Measurements from ENCODE around the gene FABP3. TPM values are rescaled to one million over a fixed set of nuclear protein-coding genes. Genes with fewer than 3 reads are reported as not detected.
"Not testable (repeated sequence)": the region's sequence is repeated elsewhere in the genome, so short reads cannot be mapped to it uniquely, and the experiment has no call there.

Gene FABP3
- total RNA-seq, 1 donor from 2014 or later: 15.9 TPM

GRCh38 chr1:31398246-31398645, 25.4 kb upstream of the FABP3 start:
- DNase-seq (ENCODE audit: low spot score): no peak

GRCh38 chr1:31397360-31398095, 24.7 kb upstream of the FABP3 start:
- no peak for DNase-seq (ENCODE audit: low spot score)

- DNase-seq (ENCODE audit: low spot score): no peak
These were observed 23.9 kb upstream of the FABP3 start for GRCh38 chr1:31396633-31397351.

GRCh38 chr1:31394584-31395193, 21.8 kb upstream of the FABP3 start:
- peak; percentile 90 for DNase-seq (ENCODE audit: low spot score)

- DNase-seq (ENCODE audit: low spot score): no peak
These were observed 20.6 kb upstream of the FABP3 start for GRCh38 chr1:31393463-31393862.

GRCh38 chr1:31390071-31390470, 17.2 kb upstream of the FABP3 start:
- peak; percentile 84 for DNase-seq (ENCODE audit: low spot score)

- no peak for DNase-seq (ENCODE audit: low spot score)
These were observed 16.7 kb upstream of the FABP3 start for GRCh38 chr1:31389616-31390015.

GRCh38 chr1:31387612-31388011, 14.7 kb upstream of the FABP3 start:
- no peak for DNase-seq (ENCODE audit: low spot score)

- DNase-seq (ENCODE audit: low spot score): not testable (repeated sequence)
These were observed 13.8 kb upstream of the FABP3 start for GRCh38 chr1:31386576-31387243.

GRCh38 chr1:31383967-31384366, 11.1 kb upstream of the FABP3 start:
- DNase-seq (ENCODE audit: low spot score): no peak

- no peak for DNase-seq (ENCODE audit: low spot score)
These were observed 9.6 kb upstream of the FABP3 start for GRCh38 chr1:31382379-31382989.

- peak; percentile 65 for DNase-seq (ENCODE audit: low spot score)
These were observed 8.8 kb upstream of the FABP3 start for GRCh38 chr1:31381394-31382294.

GRCh38 chr1:31380181-31380580, 7.3 kb upstream of the FABP3 start:
- DNase-seq (ENCODE audit: low spot score): no peak

GRCh38 chr1:31378001-31378400, 5.1 kb upstream of the FABP3 start:
- no peak for DNase-seq (ENCODE audit: low spot score)

- DNase-seq (ENCODE audit: low spot score): no peak
These were observed 4.5 kb upstream of the FABP3 start for GRCh38 chr1:31377364-31377863.

- DNase-seq (ENCODE audit: low spot score): no peak
These were observed 3.7 kb upstream of the FABP3 start for GRCh38 chr1:31376375-31377134.

GRCh38 chr1:31374511-31375196, 1.8 kb upstream of the FABP3 start:
- DNase-seq (ENCODE audit: low spot score): no peak

- DNase-seq (ENCODE audit: low spot score): no peak
These were observed 1.1 kb upstream of the FABP3 start for GRCh38 chr1:31373897-31374486.

GRCh38 chr1:31372751-31373055, 173 bp downstream of the FABP3 start:
- no peak for DNase-seq (ENCODE audit: low spot score)
